Panc1 (cell line): ENCODE measurements around the gene LYST.

ENCODE experiments used
- CTCF ChIP-seq: fragments of 450-650 bp; IDR thresholded peaks from 2 replicates; pipeline ENCODE4 v1.5.1; 2017; ENCODE audit warnings: mild to moderate bottlenecking
- TCF7L2 ChIP-seq: IDR thresholded peaks from 2 replicates; pipeline ENCODE4 v1.6.1; 2011; ENCODE audit warnings: mild to moderate bottlenecking, low read depth, low read length, inconsistent platforms

- no peak for TF ChIP-seq CTCF
- TF ChIP-seq TCF7L2: no peak
Measured at GRCh38 chr1:235758931-235759330, 107.8 kb downstream of the LYST start.
